Choroid plexus epithelial cell (primary cell): ENCODE data around the gene RECQL.

Experiments used
- DNase-seq: peaks from one replicate; pipeline ENCODE4 v3.0.0-alpha.2; 2010; ENCODE audit warnings: low read depth
- H3K4me3 ChIP-seq: 2 replicates; pipeline ENCODE4 v1.5.1; 2011; ENCODE audit warnings: low read depth, mild to moderate bottlenecking, control low read depth, low read length, moderate library complexity
- CTCF ChIP-seq: conservative IDR thresholded peaks from 2 replicates; pipeline ENCODE4 v1.5.1; 2011; ENCODE audit warnings: low read depth, mild to moderate bottlenecking, control low read depth, inconsistent platforms, low read length, moderate library complexity

Gene RECQL

GRCh38 chr12:21539797-21540196 is 38.4 kb upstream of the RECQL start:
- H3K4me3 ChIP-seq, result no peak overlapping the region
- no peak for TF ChIP-seq CTCF
- no peak for DNase-seq

GRCh38 chr12:21538061-21538653 is 36.7 kb upstream of the RECQL start:
- H3K4me3 ChIP-seq, result no peak overlapping the region
- TF ChIP-seq CTCF, result no peak
- DNase-seq, result no peak

- no peak for DNase-seq
- no peak for TF ChIP-seq CTCF
These were observed 28.0 kb upstream of the RECQL start for GRCh38 chr12:21529456-21529855.

GRCh38 chr12:21528953-21529352 is 27.5 kb upstream of the RECQL start:
- H3K4me3 ChIP-seq, result no peak overlapping the region
- peak; percentile 75 for DNase-seq
- TF ChIP-seq CTCF, result no peak

More at GRCh38 chr12:21529456-21529855, 28.0 kb upstream of the RECQL start:
- no peak overlapping the region for H3K4me3 ChIP-seq

GRCh38 chr12:21527451-21528180 is 26.2 kb upstream of the RECQL start:
- peak overlapping the region; percentile 69 for H3K4me3 ChIP-seq
- peak; percentile 48 for DNase-seq
- TF ChIP-seq CTCF, result no peak

- H3K4me3 ChIP-seq, result peak overlapping the region; percentile 69
- DNase-seq, result peak; percentile 11
- TF ChIP-seq CTCF, result no peak
These were observed 25.4 kb upstream of the RECQL start for GRCh38 chr12:21526721-21527345.
